GM19397 (cell line): ENCODE data around the gene DSP.

Experiments
- ATAC-seq: cut with Tn5 transposase; IDR thresholded peaks from one replicate; pipeline ENCODE4 v1.9.1; 2021; ENCODE audit warnings: mild to moderate bottlenecking, moderate library complexity; ENCODE audit not compliant: unreplicated experiment

The DSP gene

GRCh38 chr6:7590918-7591302 is 49.4 kb downstream of the DSP start:
- no peak for ATAC-seq

GRCh38 chr6:7591770-7592169 is 50.3 kb downstream of the DSP start:
- ATAC-seq: no peak

- no peak for ATAC-seq
These were observed 51.8 kb downstream of the DSP start for GRCh38 chr6:7593229-7593628.

- ATAC-seq: no peak
These were observed 53.2 kb downstream of the DSP start for GRCh38 chr6:7594579-7595125.

GRCh38 chr6:7604003-7604402 is 62.5 kb downstream of the DSP start:
- ATAC-seq: no peak

- no peak for ATAC-seq
These were observed 63.0 kb downstream of the DSP start for GRCh38 chr6:7604506-7604905.

GRCh38 chr6:7615611-7616383 is 74.3 kb downstream of the DSP start:
- no peak for ATAC-seq

GRCh38 chr6:7617801-7618764 is 76.6 kb downstream of the DSP start:
- ATAC-seq: no peak

GRCh38 chr6:7621761-7622160 is 80.3 kb downstream of the DSP start:
- ATAC-seq: no peak

GRCh38 chr6:7624796-7625710 is 83.6 kb downstream of the DSP start:
- ATAC-seq: no peak

- ATAC-seq: no peak
These were observed 87.0 kb downstream of the DSP start for GRCh38 chr6:7628479-7628878.

- ATAC-seq: no peak
These were observed 87.4 kb downstream of the DSP start for GRCh38 chr6:7628909-7629308.

GRCh38 chr6:7629321-7629720 is 87.8 kb downstream of the DSP start:
- ATAC-seq: no peak

- ATAC-seq: no peak
These were observed 89.3 kb downstream of the DSP start for GRCh38 chr6:7630792-7631191.

GRCh38 chr6:7631466-7631865 is 90.0 kb downstream of the DSP start:
- no peak for ATAC-seq

- no peak for ATAC-seq
These were observed 91.2 kb downstream of the DSP start for GRCh38 chr6:7632501-7633290.

- ATAC-seq: no peak
These were observed 91.9 kb downstream of the DSP start for GRCh38 chr6:7633361-7633760.

GRCh38 chr6:7636151-7636550 is 94.7 kb downstream of the DSP start:
- no peak for ATAC-seq
